SJSA1 (cell line): ENCODE data around the gene KRTAP4-16. TPM values are rescaled to one million over a fixed set of nuclear protein-coding genes. Genes with fewer than 3 reads are reported as not detected.
"Not testable (repeated sequence)": the region's sequence is repeated elsewhere in the genome, so short reads cannot be mapped to it uniquely, and the experiment has no call there.

Experiments used
- DNase-seq, 2 experiments: peaks; one replicate each; pipeline ENCODE4 v3.0.0-alpha.2; 2015 to 2020; ENCODE audit warnings: low spot score in 2 of 2, low read depth in 1 of 2
- H3K27ac ChIP-seq: fragments of 250-450 bp; sonication (Bioruptor Pico); 2 replicates; pipeline ENCODE4 v1.5.1; 2020; ENCODE audit warnings: mild to moderate bottlenecking, moderate library complexity
- H3K27me3 ChIP-seq: fragments of 250-450 bp; sonication (Bioruptor Pico); replicated peaks from 2 replicates; pipeline ENCODE4 v1.5.1; 2020; ENCODE audit warnings: mild to moderate bottlenecking, moderate library complexity
- H3K36me3 ChIP-seq: fragments of 250-450 bp; sonication (Bioruptor Pico); 2 replicates; pipeline ENCODE4 v1.5.1; 2020; ENCODE audit warnings: mild to moderate bottlenecking
- H3K4me1 ChIP-seq: fragments of 250-450 bp; sonication (Bioruptor Pico); replicated peaks from 2 replicates; pipeline ENCODE4 v1.6.1; 2021; ENCODE audit warnings: mild to moderate bottlenecking
- H3K4me3 ChIP-seq: fragments of 250-450 bp; sonication (Bioruptor Pico); 2 replicates; pipeline ENCODE4 v1.5.1; 2020; ENCODE audit warnings: mild to moderate bottlenecking
- H3K9me3 ChIP-seq: fragments of 250-450 bp; sonication (Bioruptor Pico); replicated peaks from 2 replicates; pipeline ENCODE4 v1.5.1; 2020; ENCODE audit warnings: mild to moderate bottlenecking
- total RNA-seq: library from RNA; depleted of rRNA; stranded (reverse); fragments of >200 nt; shearing (Covaris generic); gene quantifications from 2 replicates; pipeline ENCODE4 v1.2.3, GENCODE V29; 2014

Gene KRTAP4-16
- total RNA-seq, 1 experiment from 2014 or later, result not detected

DNA sequence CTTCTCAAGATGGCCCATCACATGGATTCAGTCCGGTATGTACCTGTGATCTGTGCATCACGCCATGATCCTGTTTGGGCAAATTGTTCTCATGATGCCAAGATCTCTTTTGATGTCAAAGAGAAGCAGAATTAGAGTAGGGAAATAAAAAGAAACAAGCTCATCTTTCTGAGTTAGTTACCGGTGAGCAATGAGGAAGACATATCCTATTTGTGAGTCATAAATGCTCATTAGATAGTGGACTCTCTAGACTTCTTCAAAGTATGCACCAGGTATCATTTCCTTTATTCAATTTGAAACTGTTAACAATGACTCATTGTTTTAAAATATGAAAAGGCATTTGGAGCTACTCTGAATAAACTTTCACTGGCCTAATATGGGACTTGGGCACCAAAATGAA is 30.0 kb upstream of the KRTAP4-16 start:
- H3K27me3 ChIP-seq, result no peaks in the 10 kb centered on the region
- peak in 1 of 2 experiments; percentile 15 for DNase-seq
- no peak overlapping the region for H3K4me3 ChIP-seq
- H3K4me1 ChIP-seq, result peaks cover 25% of the 10 kb centered on the region
- no peaks in the 10 kb centered on the region for H3K36me3 ChIP-seq
- H3K9me3 ChIP-seq, result no peaks in the 10 kb centered on the region
- H3K27ac ChIP-seq, result no peak overlapping the region

DNA sequence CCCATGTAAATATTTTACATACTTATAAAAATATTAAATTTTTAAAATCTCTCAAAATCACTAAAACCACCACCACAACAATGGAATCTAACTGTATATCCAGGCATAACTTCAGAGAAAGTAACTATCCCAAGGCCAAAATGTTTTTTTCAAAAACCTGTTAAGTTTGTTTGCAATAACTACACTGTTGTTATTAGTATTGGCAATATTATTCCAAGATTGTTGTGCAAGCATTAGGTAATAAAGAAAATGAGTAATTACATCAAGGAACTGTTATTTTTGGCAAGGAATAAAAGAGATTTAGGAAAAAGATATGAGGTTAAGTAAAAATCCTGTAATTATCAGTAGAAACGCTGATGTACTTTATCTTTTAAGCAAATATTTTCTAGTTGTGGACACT is 25.4 kb upstream of the KRTAP4-16 start:
- H3K27me3 ChIP-seq, result no peaks in the 10 kb centered on the region
- H3K4me1 ChIP-seq, result peaks cover 11% of the 10 kb centered on the region
- no peaks in the 10 kb centered on the region for H3K9me3 ChIP-seq
- no peaks in the 10 kb centered on the region for H3K36me3 ChIP-seq
- no peak overlapping the region for H3K4me3 ChIP-seq
- DNase-seq, result no peak
- H3K27ac ChIP-seq, result no peak overlapping the region

DNA sequence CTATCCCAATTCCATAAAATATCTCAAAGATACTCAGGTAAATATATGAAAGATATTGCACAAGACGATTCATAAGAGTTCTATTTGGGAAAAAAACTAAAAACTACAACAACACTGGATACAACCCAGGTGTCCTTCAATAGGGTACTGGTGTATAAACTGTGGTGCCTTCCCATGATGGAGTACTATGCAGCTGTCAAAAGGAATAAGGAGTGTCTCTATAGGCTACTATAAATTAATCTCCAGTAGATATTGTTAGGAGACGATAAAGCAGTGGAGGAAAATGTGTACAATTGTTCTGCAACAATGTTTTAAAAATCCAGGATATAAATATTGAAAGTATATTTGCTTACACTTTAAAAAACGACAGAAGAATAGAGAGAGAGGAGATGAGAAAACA is 24.4 kb upstream of the KRTAP4-16 start:
- Histone ChIP-seq H3K4me3 (no peak overlapping the region), H3K4me1 (peaks cover 2% of the 10 kb centered on the region), H3K27me3 (no peaks in the 10 kb centered on the region), H3K9me3 (no peaks in the 10 kb centered on the region), H3K36me3 (no peaks in the 10 kb centered on the region), H3K27ac (no peak overlapping the region)
- no peak for DNase-seq

DNA sequence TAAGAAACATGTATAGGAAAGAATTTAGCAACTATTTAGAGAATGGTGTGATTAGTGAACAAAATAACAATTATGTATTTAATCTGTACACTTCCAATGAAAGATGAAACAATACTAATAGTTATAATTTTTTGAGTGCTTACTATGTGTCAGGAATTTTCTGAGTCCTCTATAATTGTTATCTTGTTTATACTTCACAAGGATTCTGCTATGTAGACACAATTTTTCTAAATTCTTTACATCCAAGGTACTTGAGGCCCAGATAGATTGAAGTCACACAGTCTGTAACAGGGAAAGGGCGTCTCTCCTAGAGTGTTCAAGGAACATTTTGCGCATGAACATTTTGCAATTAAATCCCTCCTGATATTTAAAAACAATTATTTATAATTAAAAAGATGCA is 23.1 kb upstream of the KRTAP4-16 start:
- no peaks in the 10 kb centered on the region for H3K27me3 ChIP-seq
- no peak overlapping the region for H3K4me3 ChIP-seq
- H3K36me3 ChIP-seq, result no peaks in the 10 kb centered on the region
- H3K9me3 ChIP-seq, result no peaks in the 10 kb centered on the region
- H3K27ac ChIP-seq, result no peak overlapping the region
- H3K4me1 ChIP-seq, result no peaks in the 10 kb centered on the region
- no peak for DNase-seq

DNA sequence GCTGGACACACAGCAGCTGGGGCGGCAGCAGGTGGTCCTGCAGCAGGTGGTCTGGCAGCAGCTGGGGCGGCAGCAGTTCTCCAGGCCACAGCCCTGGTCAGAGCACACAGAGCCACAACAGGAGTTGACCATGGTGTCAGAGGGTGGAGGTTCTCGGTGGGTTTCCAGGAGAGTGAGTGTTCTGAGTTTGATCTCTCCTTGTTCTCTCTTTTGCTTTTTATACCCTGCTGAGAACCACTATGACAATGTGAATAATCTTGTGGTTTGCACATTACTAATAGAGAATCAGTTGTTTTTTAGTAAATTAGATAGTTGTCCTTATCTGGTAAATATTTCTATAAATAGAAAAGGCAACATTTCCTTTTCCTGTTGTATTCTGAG is 22.0 kb upstream of the KRTAP4-16 start, which contains the start of gene KRTAP4-12:
TSS of gene KRTAP4-12 (minus strand) at position 192 of the 381 bp plus-strand sequence. CDS start at position 132, 60 bp downstream.
- not testable (repeated sequence) for H3K9me3 ChIP-seq, H3K36me3 ChIP-seq, DNase-seq, H3K4me1 ChIP-seq, H3K27ac ChIP-seq, H3K4me3 ChIP-seq, H3K27me3 ChIP-seq

DNA sequence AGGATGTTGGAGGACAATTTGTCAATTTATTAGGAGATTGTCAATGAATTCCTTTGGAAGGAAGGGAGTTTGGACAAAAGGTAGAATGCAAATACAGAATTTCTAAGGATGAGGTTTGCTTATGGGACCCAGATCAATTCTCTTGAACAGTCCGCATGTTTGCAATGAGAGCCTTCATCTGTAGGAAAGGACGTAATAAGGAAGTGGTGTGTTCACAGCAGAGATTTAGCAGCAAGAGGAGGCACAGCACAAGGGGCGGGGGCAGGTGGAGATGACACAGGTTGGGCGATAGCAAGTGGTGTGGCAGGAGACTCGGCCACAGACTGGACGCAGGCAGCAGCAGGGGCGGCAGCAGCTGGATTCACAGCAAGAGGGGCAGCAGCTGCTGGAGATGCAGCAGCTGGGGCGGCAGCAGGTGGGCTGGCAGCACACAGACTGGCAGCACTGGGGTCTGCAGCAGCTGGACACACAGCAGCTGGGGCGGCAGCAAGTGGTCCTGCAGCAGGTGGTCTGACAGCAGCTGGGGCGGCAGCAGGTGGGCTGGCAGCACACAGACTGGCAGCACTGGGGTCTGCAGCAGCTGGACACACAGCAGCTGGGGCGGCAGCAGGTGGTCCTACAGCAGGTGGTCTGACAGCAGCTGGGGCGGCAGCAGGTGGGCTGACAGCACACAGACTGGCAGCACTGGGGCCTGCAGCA is 21.4 kb upstream of the KRTAP4-16 start:
- H3K27me3 ChIP-seq, DNase-seq, H3K9me3 ChIP-seq, H3K4me1 ChIP-seq, H3K36me3 ChIP-seq, H3K4me3 ChIP-seq, H3K27ac ChIP-seq: not testable (repeated sequence)

DNA sequence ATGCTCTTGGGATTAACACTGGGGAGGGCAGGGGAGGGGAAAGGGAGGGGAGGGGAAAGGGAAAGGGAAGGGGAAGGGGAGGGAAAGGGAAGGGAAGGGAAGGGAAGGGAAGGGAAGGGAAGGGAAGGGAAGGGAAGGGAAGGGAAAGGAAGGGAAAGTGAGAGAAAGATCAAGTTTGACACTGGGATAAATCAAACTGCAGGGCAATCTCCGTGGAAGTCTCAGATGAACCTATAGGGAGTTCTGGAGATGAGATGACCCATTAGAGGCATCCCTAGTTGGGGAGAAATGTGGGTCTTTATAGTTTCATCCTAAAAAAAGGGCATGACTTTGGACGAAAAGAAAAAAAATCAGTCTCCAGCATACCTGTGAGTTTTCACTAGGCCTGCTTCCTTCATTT is 19.7 kb upstream of the KRTAP4-16 start:
- no peak for DNase-seq
- Histone ChIP-seq H3K27ac (no peak overlapping the region), H3K36me3 (no peaks in the 10 kb centered on the region), H3K4me1 (no peaks in the 10 kb centered on the region), H3K4me3 (no peak overlapping the region), H3K9me3 (no peaks in the 10 kb centered on the region), H3K27me3 (no peaks in the 10 kb centered on the region)

DNA sequence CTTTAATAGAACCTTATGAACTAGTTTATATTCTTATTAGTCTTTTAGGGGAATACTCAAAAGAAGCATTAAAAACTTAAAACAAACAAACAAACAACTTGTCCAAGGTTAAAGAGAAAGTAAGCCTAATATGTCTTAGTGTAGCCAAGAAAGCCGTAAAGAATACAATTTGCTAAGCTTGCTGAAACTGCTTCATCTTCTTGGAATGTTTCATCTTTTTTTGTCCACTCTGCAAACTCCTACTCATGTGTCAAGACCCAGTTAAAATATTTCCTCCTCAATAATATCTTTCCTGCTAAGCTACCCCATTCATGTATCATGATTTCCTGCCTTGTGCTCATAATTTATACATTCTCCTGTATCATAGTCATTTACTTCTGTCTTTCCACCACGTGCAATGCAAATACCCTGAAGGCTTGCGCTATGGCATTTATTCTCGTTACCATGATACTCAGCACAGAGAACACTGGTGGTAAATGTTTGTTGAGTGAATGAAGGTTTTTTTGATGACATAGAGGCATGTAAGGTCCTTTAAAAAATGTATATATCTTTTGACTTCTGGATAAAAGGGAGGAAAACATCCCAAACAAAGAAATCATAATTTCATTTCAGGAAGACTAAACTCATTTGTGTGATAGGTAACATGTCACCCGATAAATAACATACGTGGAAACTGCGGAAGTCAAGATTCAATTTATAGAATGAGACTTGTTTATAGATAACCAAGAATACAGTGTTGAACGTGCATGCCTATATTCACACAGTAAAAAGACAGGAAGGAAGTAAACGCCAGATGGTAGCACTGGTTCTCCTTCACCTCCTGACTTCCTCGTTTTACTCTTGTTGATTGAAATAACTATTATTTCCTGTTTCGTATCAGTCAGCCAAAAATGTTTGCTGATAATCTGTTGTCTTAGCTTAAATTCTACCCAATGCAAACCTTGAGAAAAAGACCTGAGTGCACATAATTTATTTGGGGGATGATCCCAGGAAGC is 18.0 kb upstream of the KRTAP4-16 start:
- DNase-seq, H3K9me3 ChIP-seq, H3K27ac ChIP-seq: not testable (repeated sequence)

DNA sequence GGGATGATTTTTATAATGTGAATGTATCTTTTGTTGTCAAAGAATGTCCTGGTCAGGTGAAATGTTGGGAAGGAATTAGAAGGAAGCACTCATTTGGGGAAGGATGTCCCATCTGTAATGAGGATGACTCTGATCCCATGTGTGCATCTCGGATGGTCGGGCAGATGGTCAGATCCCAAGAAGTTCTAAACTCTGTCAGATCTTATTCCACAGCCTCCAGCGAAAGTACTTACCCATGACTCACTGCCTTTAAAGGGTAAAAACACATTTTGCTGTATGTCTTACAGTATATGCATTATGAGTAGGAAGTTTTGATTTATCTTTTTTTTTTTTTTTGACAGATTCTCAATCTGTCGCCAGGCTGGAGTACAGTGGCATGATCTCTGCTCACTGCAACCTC is 16.7 kb upstream of the KRTAP4-16 start:
- DNase-seq, result no peak
- Histone ChIP-seq H3K4me1 (no peaks in the 10 kb centered on the region), H3K36me3 (no peaks in the 10 kb centered on the region), H3K27me3 (no peaks in the 10 kb centered on the region), H3K4me3 (no peak overlapping the region), H3K27ac (no peak overlapping the region), H3K9me3 (no peaks in the 10 kb centered on the region)

More for the DNA sequence above, 18.0 kb upstream of the KRTAP4-16 start:
- not testable (repeated sequence) for H3K27me3 ChIP-seq, H3K4me3 ChIP-seq, H3K4me1 ChIP-seq, H3K36me3 ChIP-seq

DNA sequence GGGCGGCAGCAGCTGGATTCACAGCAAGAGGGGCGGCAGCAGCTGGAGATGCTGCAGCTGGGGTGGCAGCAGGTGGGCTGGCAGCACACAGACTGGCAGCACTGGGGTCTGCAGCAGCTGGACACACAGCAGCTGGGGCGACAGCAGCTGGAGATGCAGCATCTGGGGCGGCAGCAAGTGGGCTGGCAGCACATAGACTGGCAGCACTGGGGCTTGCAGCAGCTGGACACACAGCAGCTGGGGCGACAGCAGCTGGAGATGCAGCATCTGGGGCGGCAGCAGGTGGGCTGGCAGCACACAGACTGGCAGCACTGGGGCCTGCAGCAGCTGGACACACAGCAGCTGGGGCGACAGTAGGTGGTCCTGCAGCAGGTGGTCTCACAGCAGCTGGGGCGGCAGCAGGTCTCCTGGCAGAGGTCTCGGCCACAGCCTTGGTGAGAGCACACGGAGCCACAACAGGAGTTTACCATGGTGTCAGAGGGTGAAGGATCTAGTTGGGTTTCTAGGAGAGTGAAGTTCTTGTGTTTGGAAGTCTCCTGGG is 15.9 kb upstream of the KRTAP4-16 start, which contains the start of gene KRTAP4-11:
TSS of gene KRTAP4-11 (minus strand) at position 528 of the 541 bp plus-strand sequence. CDS start at position 470, 58 bp downstream.
- not testable (repeated sequence) for H3K36me3 ChIP-seq, H3K27me3 ChIP-seq, H3K9me3 ChIP-seq, H3K4me3 ChIP-seq, H3K4me1 ChIP-seq, DNase-seq, H3K27ac ChIP-seq

DNA sequence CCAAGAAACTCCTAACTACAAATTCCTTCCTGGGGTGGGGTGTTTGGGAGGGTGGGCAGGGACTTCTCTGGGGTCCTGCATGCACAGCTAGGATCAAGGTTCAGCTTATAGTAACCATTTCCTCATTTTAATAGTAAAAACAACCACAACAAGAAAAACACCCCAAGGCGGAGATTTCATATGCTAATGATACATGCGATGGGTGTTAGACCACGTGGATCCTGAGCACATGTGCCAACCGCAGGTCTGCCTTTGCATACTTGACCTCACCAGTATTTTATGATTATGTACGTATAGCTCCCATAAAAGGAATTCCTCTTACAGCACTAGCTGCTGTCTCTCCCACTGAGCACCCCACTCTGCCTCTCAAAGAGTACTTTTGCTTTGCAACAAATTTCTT is 14.3 kb upstream of the KRTAP4-16 start:
- Histone ChIP-seq H3K27ac (no peak overlapping the region), H3K27me3 (no peaks in the 10 kb centered on the region), H3K9me3 (no peaks in the 10 kb centered on the region), H3K36me3 (no peaks in the 10 kb centered on the region), H3K4me1 (no peaks in the 10 kb centered on the region), H3K4me3 (no peak overlapping the region)
- DNase-seq, result no peak

DNA sequence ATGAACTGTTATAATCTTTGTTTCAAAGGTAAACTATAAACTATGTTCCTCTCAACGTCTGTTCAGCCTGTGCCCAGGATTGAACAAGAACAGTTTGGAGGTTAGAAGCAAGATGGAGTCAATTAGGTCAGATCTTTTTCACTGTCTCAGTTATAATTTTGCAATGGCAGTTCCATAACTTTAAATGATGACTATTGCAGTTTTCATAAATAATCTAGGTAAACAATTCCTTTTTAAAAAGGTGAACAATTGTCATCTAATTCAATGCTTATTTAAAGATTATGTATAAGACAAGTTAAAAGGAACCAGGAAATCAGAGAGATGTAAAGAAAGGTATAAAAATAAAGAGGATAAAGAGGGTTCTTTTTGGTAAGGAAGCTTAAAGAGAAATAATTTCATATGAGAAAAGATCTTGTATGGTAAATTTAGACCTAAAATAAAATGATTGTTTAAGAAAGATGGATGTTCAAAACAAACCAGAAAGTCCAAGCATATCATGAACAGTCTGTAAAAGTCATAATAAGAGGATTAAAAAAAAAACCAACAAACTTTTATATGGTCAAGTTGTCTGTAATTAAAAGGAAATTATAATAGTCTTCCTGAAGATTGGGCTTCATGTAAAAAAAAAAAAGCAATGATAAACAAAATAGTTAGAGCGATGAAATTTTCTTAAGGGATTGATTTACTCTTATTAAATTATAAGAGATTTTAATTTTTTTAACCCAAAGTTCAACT is 9.3 kb upstream of the KRTAP4-16 start:
- Histone ChIP-seq H3K4me3 (no peak overlapping the region), H3K27me3 (no peaks in the 10 kb centered on the region), H3K27ac (no peak overlapping the region), H3K9me3 (no peaks in the 10 kb centered on the region), H3K4me1 (peaks cover 4% of the 10 kb centered on the region), H3K36me3 (no peaks in the 10 kb centered on the region)
- no peak for DNase-seq

DNA sequence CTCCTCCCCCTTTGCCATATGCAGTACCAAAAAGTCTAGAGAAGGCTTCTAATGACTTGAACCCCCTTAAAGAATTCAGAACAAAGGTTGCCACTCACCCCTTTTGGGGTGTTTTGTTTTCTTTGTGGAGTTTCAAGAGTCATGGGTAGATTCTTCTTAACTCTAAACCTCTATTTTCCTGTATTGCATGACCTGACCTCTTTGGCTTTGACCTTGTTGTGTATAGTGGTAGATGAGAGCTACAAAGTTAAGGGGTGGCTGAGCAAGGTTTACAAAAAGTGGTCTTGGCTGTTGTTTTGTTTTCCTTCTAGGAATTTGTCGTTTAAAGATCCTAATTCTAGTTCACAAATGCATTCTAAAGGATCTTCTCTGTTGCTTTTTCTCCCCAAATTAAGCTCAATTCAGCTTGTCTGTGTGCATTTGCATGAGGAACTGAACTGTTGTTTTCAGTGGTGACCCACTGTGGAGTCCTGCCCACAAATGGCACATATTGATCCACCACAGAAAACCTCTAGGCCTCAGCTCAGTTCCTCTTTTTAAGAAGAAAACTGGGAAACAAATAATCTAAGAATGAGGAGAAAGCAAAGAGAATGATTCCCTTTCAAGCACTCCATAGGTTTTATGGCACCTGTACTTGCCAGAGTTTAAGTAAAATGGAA is 6.8 kb upstream of the KRTAP4-16 start:
- DNase-seq, H3K4me3 ChIP-seq, H3K36me3 ChIP-seq, H3K27me3 ChIP-seq, H3K9me3 ChIP-seq, H3K27ac ChIP-seq, H3K4me1 ChIP-seq: not testable (repeated sequence)
